Stomach (tissue), 9 donors: Measurements from ENCODE around the gene SLC10A3. TPM values are rescaled to one million over a fixed set of nuclear protein-coding genes. Genes with fewer than 3 reads are reported as not detected.

Experiments
- DNase-seq, 2 donors: peaks; one replicate each; pipeline versions ENCODE4 v3.0.0 to v3.0.0-alpha.2; 2013 to 2019
- H3K27ac ChIP-seq, 5 donors: fragments of 200-600 bp in 4 of 5; sonication (generic) in 4 of 5; one replicate each; pipeline ENCODE4 v1.5.1; 2013 to 2019; ENCODE audit warnings: mild to moderate bottlenecking in 1 of 5, moderate library complexity in 1 of 5
- H3K27me3 ChIP-seq, 3 donors: fragments of 200-600 bp; sonication (generic); one replicate each; pipeline ENCODE4 v1.5.1; 2017 to 2019; ENCODE audit warnings: mixed run types in 1 of 3
- H3K36me3 ChIP-seq, 4 donors: fragments of 200-600 bp; sonication (generic); 1 replicate in 3 of 4; 2 replicates in 1 of 4; pipeline ENCODE4 v1.5.1; 2016 to 2019
- H3K4me1 ChIP-seq, 4 donors: fragments of 200-600 bp; sonication (generic); one replicate each; pipeline ENCODE4 v1.5.1; 2016 to 2019
- H3K4me3 ChIP-seq, 4 donors: fragments of 200-600 bp; sonication (generic) in 3 of 4; one replicate each; pipeline ENCODE4 v1.5.1; 2016 to 2019; ENCODE audit warnings: mild to moderate bottlenecking in 1 of 4
- H3K9me3 ChIP-seq, 4 donors: fragments of 200-600 bp; sonication (generic); one replicate each; pipeline ENCODE4 v1.5.1; 2016 to 2019
- CTCF ChIP-seq, 7 experiments: fragments of 450-650 bp in 4 of 7; fragments of 200-600 bp in 3 of 7; sonication (generic) in 3 of 7; IDR thresholded peaks; one replicate each; pipeline ENCODE4 v1.5.1; 2016 to 2019; ENCODE audit warnings: antibody characterized with exemption in 7 of 7, control low read depth in 2 of 7, mild to moderate bottlenecking in 1 of 7
- EP300 ChIP-seq: sonication (generic); formaldehyde crosslinking; IDR thresholded peaks from one replicate; pipeline ENCODE4 v1.6.1; 2017; ENCODE audit warnings: antibody characterized with exemption
- POLR2A ChIP-seq, 4 donors: fragments of 450-650 bp; IDR thresholded peaks; one replicate each; pipeline ENCODE4 v1.6.1; 2016; ENCODE audit warnings: antibody characterized with exemption in 4 of 4, control low read depth in 2 of 4, mild to moderate bottlenecking in 1 of 4, moderate library complexity in 1 of 4
- POLR2AphosphoS5 ChIP-seq, 3 donors: sonication (generic); formaldehyde crosslinking; IDR thresholded peaks; one replicate each; pipeline ENCODE4 v1.6.1; 2016; ENCODE audit warnings: antibody characterized with exemption in 3 of 3
- WGBS, 5 donors: extraction: QIAGEN DNeasy Blood & Tissue Kit in 3 of 5; methylation state at CpG; one replicate each; pipeline versions ENCODE4 v1.1.5 to v1.1.7; 2013 to 2018; 5-methylcytosine and 5-hydroxymethylcytosine counted together
- intact Hi-C: fragments of 100-400 bp; cut with DNase I; formaldehyde crosslinking; loops from one replicate; pipeline ENCODE4 v1.15.1; 2023; ENCODE audit warnings: low total_unique reads
- polyA plus RNA-seq, 3 donors: library from polyadenylated mRNA; stranded (reverse); fragments of 200-250 nt; gene quantifications; one replicate each; pipeline ENCODE4 v1.2.3, GENCODE V29; 2013
- total RNA-seq, 5 donors: library from RNA; depleted of rRNA; stranded (reverse); fragments of >200 nt; gene quantifications; one replicate each; pipeline versions ENCODE4 v1.1.0 to v1.2.3, GENCODE V29; 2014 to 2016
- donor health status: healthy with polysubstance abuse.
- donor health status: Bipolar disorder and iron deficiency.
- donor health status: healthy.

The SLC10A3 gene
- total and polyA plus RNA-seq, 8 donors = 4.9 to 175 (median 12.9) TPM

DNA sequence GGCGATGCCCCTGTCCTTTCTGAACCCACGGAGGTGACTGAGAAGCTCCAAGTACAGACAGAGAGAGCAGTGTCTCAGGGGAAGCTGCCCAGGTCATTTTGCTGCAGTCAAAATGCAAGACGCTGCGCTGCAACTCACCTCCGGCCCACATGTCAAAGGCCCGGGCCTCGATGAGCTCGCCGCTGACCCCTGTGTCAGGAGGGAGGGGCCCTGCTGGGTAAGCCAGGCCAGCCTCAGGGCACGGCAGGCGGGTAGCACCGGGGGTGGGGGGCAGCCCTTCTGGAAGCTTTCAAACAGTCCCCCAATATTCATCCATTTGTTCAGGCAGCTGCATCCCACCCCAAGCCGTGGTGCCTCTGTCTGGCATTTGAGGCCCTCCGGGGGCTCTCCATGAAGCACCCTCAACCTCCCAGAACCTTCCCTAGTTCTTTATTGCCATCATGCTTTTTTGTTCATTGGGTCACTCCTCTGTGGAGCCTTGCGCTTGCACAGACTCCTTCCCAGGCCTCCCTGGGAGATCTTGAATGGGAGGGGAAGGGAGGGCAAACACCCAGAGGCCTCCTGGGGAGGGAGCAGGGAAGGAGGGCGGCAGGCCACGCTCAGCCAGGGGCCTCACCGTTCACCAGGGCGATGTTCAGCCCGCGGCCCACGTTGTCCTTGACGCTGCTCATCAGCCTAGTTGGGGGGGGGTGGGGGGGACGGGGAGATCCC, 17.4 kb upstream of the SLC10A3 start:
- no peaks in the 10 kb centered on the region for H3K4me1 ChIP-seq
- H3K4me3 ChIP-seq = no peak overlapping the region
- TF ChIP-seq POLR2A (IDR thresholded peaks at IDR 0.05) = no peak
- TF ChIP-seq CTCF (IDR thresholded peaks at IDR 0.05) = no peak
- TF ChIP-seq POLR2AphosphoS5 (IDR thresholded peaks at IDR 0.05) = no peak
- no peak for TF ChIP-seq EP300
- peaks cover 0 to 15% (median 5%) of the 10 kb centered on the region in 4 donors for H3K9me3 ChIP-seq
- peaks cover 0 to 65% (median 55%) of the 10 kb centered on the region in 4 donors for H3K36me3 ChIP-seq
- H3K27me3 ChIP-seq = no peaks in the 10 kb centered on the region
- DNase-seq = no peak
- H3K27ac ChIP-seq = no peak overlapping the region
- 83 to 97% (median 85%) methylated on average over 5 to 24 of the region's 24 CpGs for WGBS, 5 donors
- intact Hi-C loops = no loop called here

- no peaks in the 10 kb centered on the region for H3K27me3 ChIP-seq
- peaks cover 0 to 64% (median 53%) of the 10 kb centered on the region in 4 donors for H3K36me3 ChIP-seq
- peaks cover 0 to 15% (median 5%) of the 10 kb centered on the region in 4 donors for H3K9me3 ChIP-seq
- no peak for TF ChIP-seq POLR2A (IDR thresholded peaks at IDR 0.05)
- no peak for TF ChIP-seq CTCF (IDR thresholded peaks at IDR 0.05)
- no peak for TF ChIP-seq EP300
- no peak for TF ChIP-seq POLR2AphosphoS5 (IDR thresholded peaks at IDR 0.05)
- no peak overlapping the region for H3K4me3 ChIP-seq
- H3K27ac ChIP-seq = no peak overlapping the region
- 91 to 94% (median 92%) methylated on average over 4 to 37 of the region's 37 CpGs for WGBS, 5 donors
- intact Hi-C loops = no loop called here
- H3K4me1 ChIP-seq = no peaks in the 10 kb centered on the region
- DNase-seq = no peak
These were observed 16.3 kb upstream of the SLC10A3 start for GRCh38 chrX:154506483-154507332.

DNA sequence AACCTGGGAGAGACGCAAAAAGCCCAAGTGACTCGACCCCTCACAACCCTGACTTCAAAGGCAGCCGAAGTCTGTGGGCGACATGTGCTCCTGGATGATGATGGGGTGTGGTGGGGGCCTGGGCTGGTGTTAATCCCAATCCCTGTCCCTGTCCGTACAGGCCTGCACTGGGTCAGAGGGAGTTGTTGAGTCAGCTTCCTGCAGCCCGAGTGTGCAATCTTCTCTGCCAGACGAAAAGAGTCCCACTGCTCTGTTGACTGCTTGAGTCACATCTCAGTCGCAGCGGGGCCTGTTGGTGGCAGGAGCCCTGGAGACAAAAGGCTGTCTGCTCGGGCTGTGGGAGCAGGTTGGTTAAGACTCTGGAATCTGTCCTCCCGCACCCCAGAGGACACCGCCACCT, 15.3 kb upstream of the SLC10A3 start:
- Histone ChIP-seq H3K9me3 (peaks cover 0 to 15% (median 5%) of the 10 kb centered on the region in 4 donors), H3K27me3 (no peaks in the 10 kb centered on the region), H3K36me3 (peaks cover 0 to 56% (median 47%) of the 10 kb centered on the region in 4 donors), H3K4me3 (no peak overlapping the region), H3K4me1 (no peaks in the 10 kb centered on the region), H3K27ac (no peak overlapping the region)
- no peak for DNase-seq
- intact Hi-C loops = no loop called here
- WGBS, 5 donors = 73 to 91% (median 83%) methylated on average over 9 to 12 of the region's 12 CpGs
- TF ChIP-seq POLR2A (IDR thresholded peaks at IDR 0.05) (no peak), EP300 (no peak), CTCF (IDR thresholded peaks at IDR 0.05) (no peak), POLR2AphosphoS5 (IDR thresholded peaks at IDR 0.05) (no peak)

- no peak for DNase-seq
- Histone ChIP-seq H3K9me3 (no peaks in the 10 kb centered on the region), H3K4me3 (no peak overlapping the region), H3K27ac (no peak overlapping the region), H3K4me1 (no peaks in the 10 kb centered on the region), H3K27me3 (no peaks in the 10 kb centered on the region), H3K36me3 (peaks cover 0 to 32% (median 31%) of the 10 kb centered on the region in 4 donors)
- WGBS, 5 donors = 83 to 91% (median 87%) methylated on average over 3 of the region's 3 CpGs
- TF ChIP-seq POLR2A (IDR thresholded peaks at IDR 0.05) = no peak
- intact Hi-C loops = no loop called here
These were observed 12.6 kb upstream of the SLC10A3 start for GRCh38 chrX:154502989-154503388.
